Right cardiac atrium (tissue), 5 donors: ENCODE measurements around the gene NOSIP. TPM values are rescaled to one million over a fixed set of nuclear protein-coding genes. Genes with fewer than 3 reads are reported as not detected.
A peak's percentile ranks its signal among the peaks of the same experiment; 100 is the strongest.

Experiments used
- ATAC-seq, 2 donors: fragments of 200-7000 bp; cut with Tn5 transposase; one replicate each; pipeline versions ENCODE4 v1.8.0 to v1.9.1; 2020; ENCODE audit warnings: moderate library complexity in 2 of 2, mild to moderate bottlenecking in 1 of 2
- DNase-seq, 3 donors: peaks; one replicate each; pipeline ENCODE4 v3.0.0-alpha.2; 2020
- H3K27ac ChIP-seq: one replicate; pipeline ENCODE4 v1.5.1; 2013; ENCODE audit warnings: mild to moderate bottlenecking, low read length, control low read depth, moderate library complexity
- H3K27me3 ChIP-seq: one replicate; pipeline ENCODE4 v1.6.1; 2013; ENCODE audit not compliant: control insufficient read depth, insufficient read depth
- H3K4me1 ChIP-seq: one replicate; pipeline ENCODE4 v1.6.1; 2013; ENCODE audit warnings: low read length; ENCODE audit not compliant: control insufficient read depth, insufficient read depth
- H3K4me3 ChIP-seq: one replicate; pipeline ENCODE4 v1.5.1; 2013; ENCODE audit warnings: low read length, control low read depth
- H3K9me3 ChIP-seq: one replicate; pipeline ENCODE4 v1.6.1; 2013; ENCODE audit warnings: low read length; ENCODE audit not compliant: control insufficient read depth
- WGBS: extraction: QIAGEN DNeasy Blood & Tissue Kit; methylation state at CpG from one replicate; pipeline ENCODE4 v1.1.7; 2013; 5-methylcytosine and 5-hydroxymethylcytosine counted together
- intact Hi-C, 4 donors: fragments of 100-400 bp; cut with DNase I; formaldehyde crosslinking; loops; one replicate each; pipeline versions ENCODE4 v1.11.0 to v1.14.0; 2022 to 2023
- polyA plus RNA-seq: library from polyadenylated mRNA; stranded (reverse); fragments of 200-250 nt; gene quantifications from one replicate; pipeline ENCODE4 v1.2.3, GENCODE V29; 2013
- total RNA-seq, 4 donors: library from RNA; stranded (reverse); fragmentation: NEBNext Ultra II Directional; extraction: Animal tissue kit (Norgen Biotek cat#: 25700); gene quantifications; one replicate each; pipeline ENCODE4 v1.2.1, GENCODE V29; 2021
- donor health status: healthy with polysubstance abuse.
- donor health status: DM: no; HTN: yes; CAD: no.
- donor health status: DM: no; HTN: no; CAD: no.
- donor health status: DM: no; HTN: yes; CAD: no; lungs with severe emphysema.
- donor health status: DM: yes; HTN: yes; CAD: no.

Gene NOSIP
- total and polyA plus RNA-seq, 5 donors, result 46.1 to 57.7 (median 49.0) TPM

DNA sequence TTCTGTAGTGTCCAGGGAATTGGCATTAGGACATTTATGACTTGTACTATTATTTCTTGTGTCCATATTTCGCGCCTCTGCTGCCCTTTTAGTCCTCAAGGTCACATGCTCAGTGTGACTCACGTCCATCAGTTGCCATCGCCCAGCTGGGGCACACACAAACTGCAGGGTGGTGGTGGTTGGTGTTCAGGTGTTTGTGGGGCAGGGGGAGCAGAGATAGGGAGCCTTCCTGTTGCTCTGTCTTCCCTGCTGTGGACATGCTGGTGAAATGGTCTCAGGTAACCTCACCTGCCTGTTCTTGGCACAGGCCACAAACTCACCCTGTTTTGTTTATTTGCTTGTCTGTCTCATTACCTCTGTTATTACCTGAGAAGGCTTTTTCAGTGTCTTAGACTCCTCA lies 33.0 kb upstream of the NOSIP start:
- Histone ChIP-seq H3K9me3 (no peaks in the 10 kb centered on the region), H3K27me3 (no peaks in the 10 kb centered on the region), H3K4me1 (peaks cover 2% of the 10 kb centered on the region), H3K27ac (no peak overlapping the region), H3K4me3 (no peak overlapping the region)
- 69% methylated on average over 4 of the region's 4 CpGs for WGBS
- intact Hi-C loops, result no loop called here
- ATAC-seq, result peak in 1 of 2 donors; percentile 16
- DNase-seq, result peak in 1 of 3 donors; percentile 13

DNA sequence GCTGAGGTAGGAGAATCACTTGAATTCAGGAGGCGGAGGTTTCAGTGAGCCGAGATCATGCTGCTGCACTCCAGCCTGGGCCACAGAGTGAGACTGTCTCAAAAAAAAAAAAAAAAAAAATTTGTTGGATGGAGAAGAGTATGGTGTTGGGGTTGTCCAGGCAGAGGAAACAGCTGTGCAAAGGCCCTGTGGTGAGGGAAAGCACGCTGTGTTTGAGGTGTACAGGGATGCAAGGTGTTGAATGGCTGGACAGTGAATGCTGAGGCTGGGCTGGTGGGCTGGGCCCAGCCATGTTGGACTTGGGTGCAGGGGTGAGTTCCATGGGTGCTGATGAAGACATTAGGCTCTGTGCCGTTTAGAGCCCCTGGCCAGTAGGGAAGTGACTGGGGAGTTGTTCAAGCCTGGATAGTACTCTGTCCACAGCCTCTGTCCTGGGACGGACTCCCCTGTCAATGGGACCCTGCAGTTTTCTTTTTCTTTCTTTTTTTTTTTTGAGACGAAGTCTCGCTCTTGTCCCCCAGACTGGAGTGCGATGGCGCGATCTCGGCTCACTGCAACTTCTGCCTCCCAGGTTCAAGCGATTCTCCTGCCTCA lies 29.2 kb upstream of the NOSIP start:
- ATAC-seq (no peak), DNase-seq (peak in 1 of 3 donors; percentile 26)
- H3K27me3 ChIP-seq, result no peaks in the 10 kb centered on the region
- H3K4me3 ChIP-seq, result no peak overlapping the region
- intact Hi-C loops, result no loop called here
- H3K4me1 ChIP-seq, result peaks cover 5% of the 10 kb centered on the region
- 95% methylated on average over 12 of the region's 12 CpGs for WGBS
- H3K27ac ChIP-seq, result no peak overlapping the region
- H3K9me3 ChIP-seq, result no peaks in the 10 kb centered on the region

DNA sequence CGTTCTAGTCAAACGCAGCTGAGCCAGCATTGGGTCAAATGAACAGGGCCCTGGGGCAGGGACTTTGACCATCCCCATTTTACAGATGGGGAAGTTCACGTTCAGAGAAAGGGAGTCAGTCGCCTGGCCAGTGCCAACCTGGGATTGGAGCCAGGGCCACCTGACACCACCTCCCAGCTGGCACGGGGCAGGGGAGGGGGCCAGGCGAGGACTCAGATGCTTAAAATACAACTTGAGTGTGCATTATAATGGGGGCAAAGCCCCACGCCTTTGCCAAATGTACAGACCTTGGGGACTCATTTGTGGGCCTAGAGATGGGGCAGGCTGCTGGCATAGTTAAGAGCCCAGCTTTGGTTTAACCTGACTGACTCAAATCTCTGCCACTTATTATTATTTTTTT lies 25.2 kb upstream of the NOSIP start:
- Histone ChIP-seq H3K27ac (no peak overlapping the region), H3K9me3 (no peaks in the 10 kb centered on the region), H3K4me3 (no peak overlapping the region), H3K4me1 (peaks cover 3% of the 10 kb centered on the region), H3K27me3 (no peaks in the 10 kb centered on the region)
- DNase-seq, result peak in 1 of 3 donors; percentile 47
- 79% methylated on average over 7 of the region's 7 CpGs for WGBS
- intact Hi-C loops, result no loop called here
- ATAC-seq, result no peak

GRCh38 chr19:49602806-49603205 lies 22.4 kb upstream of the NOSIP start:
- Histone ChIP-seq H3K4me3 (no peak overlapping the region), H3K27me3 (no peaks in the 10 kb centered on the region), H3K9me3 (no peaks in the 10 kb centered on the region), H3K4me1 (peaks cover 3% of the 10 kb centered on the region), H3K27ac (no peak overlapping the region)
- intact Hi-C loops, result no loop called here
- ATAC-seq (no peak), DNase-seq (no peak)
- 97% methylated on average over 2 of the region's 2 CpGs for WGBS

DNA sequence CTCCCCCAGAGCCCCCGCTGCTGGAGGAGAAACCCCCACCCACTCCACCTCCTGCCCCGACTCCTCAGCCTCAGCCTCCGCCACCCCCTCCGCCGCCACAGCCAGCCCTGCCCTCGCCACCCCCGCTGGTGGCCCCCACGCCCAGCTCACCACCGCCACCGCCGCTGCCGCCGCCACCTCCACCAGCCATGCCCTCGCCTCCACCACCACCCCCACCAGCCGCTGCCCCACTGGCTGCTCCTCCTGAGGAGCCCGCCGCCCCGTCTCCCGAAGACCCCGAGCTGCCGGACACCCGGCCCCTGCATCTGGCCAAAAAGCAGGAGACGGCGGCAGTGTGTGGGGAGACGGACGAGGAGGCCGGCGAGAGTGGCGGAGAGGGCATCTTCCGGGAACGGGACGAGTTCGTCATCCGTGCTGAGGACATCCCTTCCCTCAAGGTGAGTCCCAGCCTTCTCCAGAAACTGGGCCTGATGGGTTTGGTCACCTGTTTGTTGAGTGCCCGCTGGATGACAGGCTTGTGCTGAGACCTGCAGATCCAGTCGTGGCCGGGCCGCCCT lies 21.2 kb upstream of the NOSIP start:
- intact Hi-C loops, result no loop called here
- H3K27me3 ChIP-seq, result no peaks in the 10 kb centered on the region
- peaks cover 3% of the 10 kb centered on the region for H3K4me1 ChIP-seq
- ATAC-seq (peak in 1 of 2 donors; percentile 4), DNase-seq (peak in 2 of 3 donors; percentile 42 to 75)
- no peak overlapping the region for H3K4me3 ChIP-seq
- no peak overlapping the region for H3K27ac ChIP-seq
- H3K9me3 ChIP-seq, result no peaks in the 10 kb centered on the region
- 95% methylated on average over 38 of the region's 38 CpGs for WGBS

- ATAC-seq, result no peak
- intact Hi-C loops, result loop anchor here in 2 of 4 donors (10.0 kb wide), 2 partner anchors 65 to 75 kb away; partner anchors contain the start of genes BCL2L12 (in 1 of the 2), IRF3 (in 1 of the 2) and PRMT1 (in 1 of the 2)
Measured at GRCh38 chr19:49599378-49600295, 19.3 kb upstream of the NOSIP start.

DNA sequence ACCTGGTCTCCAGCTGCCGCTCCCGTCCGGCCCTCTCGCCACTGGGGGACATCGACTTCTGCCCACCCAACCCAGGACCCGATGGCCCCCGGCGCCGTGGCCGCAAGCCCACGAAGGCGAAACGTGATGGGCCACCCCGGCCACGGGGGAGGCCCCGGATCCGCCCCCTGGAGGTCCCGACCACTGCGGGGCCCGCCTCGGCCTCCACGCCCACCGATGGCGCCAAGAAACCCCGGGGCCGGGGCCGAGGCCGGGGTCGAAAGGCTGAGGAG lies 17.3 kb upstream of the NOSIP start:
- H3K27ac ChIP-seq, result no peak overlapping the region
- H3K4me3 ChIP-seq, result no peak overlapping the region
- 95% methylated on average over 29 of the region's 29 CpGs for WGBS
- peak in 2 of 3 donors; percentile 46 to 73 for DNase-seq
- H3K27me3 ChIP-seq, result no peaks in the 10 kb centered on the region
- peaks cover under 1% of the 10 kb centered on the region for H3K4me1 ChIP-seq
- no peak for ATAC-seq
- intact Hi-C loops, result loop anchor here in 2 of 4 donors (10.0 kb wide), 2 partner anchors 67 to 77 kb away; partner anchors contain the start of genes BCL2L12 (in 1 of the 2), IRF3 (in 1 of the 2) and PRMT1 (in 1 of the 2)
- no peaks in the 10 kb centered on the region for H3K9me3 ChIP-seq

More at GRCh38 chr19:49599378-49600295, 19.3 kb upstream of the NOSIP start:
- Histone ChIP-seq H3K4me1 (no peaks in the 10 kb centered on the region), H3K4me3 (no peak overlapping the region), H3K27ac (no peak overlapping the region), H3K9me3 (no peaks in the 10 kb centered on the region), H3K27me3 (no peaks in the 10 kb centered on the region)
- DNase-seq, result no peak
- WGBS, result 92% methylated on average over 26 of the region's 26 CpGs

DNA sequence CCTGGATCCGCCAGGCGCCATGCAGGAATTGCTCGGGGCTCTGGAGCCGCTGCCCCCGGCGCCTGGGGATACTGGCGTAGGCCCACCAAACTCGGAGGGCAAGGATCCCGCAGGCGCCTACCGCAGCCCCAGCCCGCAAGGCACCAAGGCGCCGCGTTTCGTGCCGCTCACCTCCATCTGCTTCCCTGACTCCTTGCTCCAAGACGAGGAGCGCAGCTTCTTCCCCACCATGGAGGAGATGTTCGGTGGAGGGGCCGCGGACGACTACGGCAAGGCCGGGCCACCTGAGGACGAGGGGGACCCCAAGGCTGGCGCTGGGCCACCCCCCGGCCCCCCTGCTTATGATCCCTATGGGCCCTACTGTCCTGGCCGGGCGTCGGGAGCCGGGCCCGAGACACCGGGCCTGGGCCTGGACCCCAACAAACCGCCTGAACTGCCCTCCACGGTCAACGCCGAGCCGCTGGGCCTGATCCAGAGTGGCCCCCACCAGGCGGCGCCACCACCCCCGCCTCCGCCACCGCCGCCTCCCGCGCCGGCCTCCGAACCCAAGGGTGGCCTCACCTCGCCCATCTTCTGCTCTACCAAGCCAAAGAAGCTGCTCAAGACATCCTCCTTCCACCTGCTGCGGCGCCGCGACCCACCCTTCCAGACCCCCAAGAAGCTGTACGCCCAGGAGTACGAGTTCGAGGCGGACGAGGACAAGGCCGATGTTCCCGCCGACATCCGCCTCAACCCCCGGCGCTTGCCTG lies 16.8 kb upstream of the NOSIP start:
- 95% methylated on average over 65 of the region's 65 CpGs for WGBS
- intact Hi-C loops, result loop anchor here in 2 of 4 donors (10.0 kb wide), 2 partner anchors 68 to 78 kb away; partner anchors contain the start of genes BCL2L12 (in 1 of the 2), IRF3 (in 1 of the 2) and PRMT1 (in 1 of the 2)

DNA sequence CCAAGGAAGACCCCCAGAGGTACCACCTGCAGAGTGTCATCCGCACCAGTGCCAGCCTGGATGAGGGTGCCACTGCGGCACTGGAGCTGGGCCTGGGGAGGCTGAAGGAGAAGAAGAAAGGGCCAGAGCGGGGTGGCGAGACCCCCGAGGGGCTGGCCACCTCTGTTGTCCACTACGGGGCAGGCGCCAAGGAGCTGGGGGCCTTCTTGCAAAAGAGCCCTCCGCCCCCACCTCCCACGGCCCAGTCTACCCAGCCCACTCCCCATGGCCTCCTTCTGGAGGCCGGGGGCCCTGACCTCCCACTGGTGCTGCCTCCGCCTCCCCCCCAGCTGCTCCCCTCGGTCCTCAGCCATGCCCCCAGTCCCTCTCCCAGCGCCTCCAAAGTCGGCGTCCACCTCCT lies 16.1 kb upstream of the NOSIP start:
- intact Hi-C loops, result loop anchor here in 2 of 4 donors (10.0 kb wide), 2 partner anchors 68 to 78 kb away; partner anchors contain the start of genes BCL2L12 (in 1 of the 2), IRF3 (in 1 of the 2) and PRMT1 (in 1 of the 2)
- WGBS, result 94% methylated on average over 15 of the region's 15 CpGs
- ATAC-seq, result no peak
- Histone ChIP-seq H3K27ac (no peak overlapping the region), H3K4me3 (no peak overlapping the region), H3K27me3 (no peaks in the 10 kb centered on the region), H3K9me3 (no peaks in the 10 kb centered on the region), H3K4me1 (peaks cover 5% of the 10 kb centered on the region)
- peak in 1 of 3 donors; percentile 34 for DNase-seq

More for the DNA sequence above, 16.8 kb upstream of the NOSIP start:
- Histone ChIP-seq H3K4me1 (peaks cover 5% of the 10 kb centered on the region), H3K27me3 (no peaks in the 10 kb centered on the region), H3K4me3 (no peak overlapping the region), H3K27ac (no peak overlapping the region), H3K9me3 (no peaks in the 10 kb centered on the region)
- DNase-seq, result peak in 1 of 3 donors; percentile 41
- ATAC-seq, result no peak

DNA sequence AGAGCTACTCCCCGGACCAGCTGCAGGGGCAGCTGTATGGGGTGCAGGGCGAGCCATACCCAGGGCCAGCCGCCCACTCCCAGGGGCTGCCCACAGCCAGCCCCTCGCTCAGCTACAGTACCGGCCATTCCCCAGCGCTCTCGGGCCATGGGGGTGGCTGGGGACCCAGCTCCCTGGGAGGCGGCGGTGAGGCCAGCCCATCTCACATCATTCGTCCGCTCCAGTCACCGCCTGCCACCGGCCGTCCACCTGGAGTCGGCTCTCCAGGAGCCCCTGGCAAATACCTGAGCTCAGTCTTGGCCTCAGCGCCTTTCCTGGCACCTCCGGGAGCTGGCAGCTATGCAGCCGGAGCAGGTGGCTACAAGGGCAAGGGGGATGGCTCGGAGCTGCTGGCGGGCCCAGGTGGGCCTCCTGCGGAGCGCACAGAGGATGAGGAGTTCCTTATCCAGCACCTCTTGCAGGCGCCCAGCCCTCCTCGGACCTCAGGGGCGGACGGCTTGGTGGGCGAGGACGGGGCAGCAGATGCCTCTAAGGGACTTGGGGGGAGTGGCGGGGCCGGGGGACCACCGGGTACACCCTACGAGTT lies 15.6 kb upstream of the NOSIP start:
- no peaks in the 10 kb centered on the region for H3K9me3 ChIP-seq
- no peaks in the 10 kb centered on the region for H3K27me3 ChIP-seq
- peaks cover 5% of the 10 kb centered on the region for H3K4me1 ChIP-seq
- H3K27ac ChIP-seq, result no peak overlapping the region
- no peak overlapping the region for H3K4me3 ChIP-seq
- intact Hi-C loops, result loop anchor here in 2 of 4 donors (10.0 kb wide), 2 partner anchors 69 to 79 kb away; partner anchors contain the start of genes BCL2L12 (in 1 of the 2), IRF3 (in 1 of the 2) and PRMT1 (in 1 of the 2)
- ATAC-seq, result no peak
- WGBS, result 91% methylated on average over 32 of the region's 32 CpGs
- peak in 1 of 3 donors; percentile 64 for DNase-seq
